ENCODE measurements around the gene FOXA3.

FOXA3 gene

DNA sequence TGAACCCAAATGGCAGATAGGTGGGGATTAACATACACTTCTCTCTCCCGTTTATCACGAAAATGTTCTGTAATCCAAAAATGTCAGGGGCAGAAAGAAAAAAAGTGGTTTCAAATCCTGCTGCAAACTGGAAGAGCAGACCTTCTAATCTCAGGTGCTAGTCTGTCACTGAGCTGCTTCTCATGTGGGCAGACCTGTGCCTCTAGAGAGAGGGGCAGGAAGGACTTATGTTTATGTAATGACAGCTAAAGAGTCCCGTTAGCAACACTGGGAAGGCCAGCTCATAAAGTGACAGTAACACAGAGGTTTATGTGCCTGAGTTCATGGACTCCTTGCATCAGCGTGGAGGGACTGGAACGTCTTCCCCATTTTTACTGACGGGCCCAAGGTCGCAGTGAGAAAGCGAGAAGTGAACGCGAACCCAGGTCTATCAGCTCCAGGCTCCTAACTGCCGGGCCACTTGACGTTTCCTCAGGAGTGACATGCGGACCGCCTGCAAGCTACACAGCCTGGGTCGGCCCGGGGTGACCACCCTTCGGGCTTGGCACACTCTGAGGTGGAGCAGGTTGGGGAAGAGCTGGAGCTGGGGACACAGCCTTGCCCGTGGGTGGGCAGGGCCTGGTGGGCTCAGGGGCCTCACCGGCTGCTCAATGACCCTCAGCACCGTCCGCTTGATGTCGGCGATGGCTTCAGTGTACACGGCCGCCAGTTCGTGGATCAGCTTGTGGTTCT lies 39.4 kb upstream of the FOXA3 start:
- Mint-ChIP-seq H3K4me3 (no peak overlapping the region), H3K36me3 (ENCODE audit: low read depth) (peaks cover 34% of the 10 kb centered on the region), H3K9me3 (no peaks in the 10 kb centered on the region), H3K27ac (peak overlapping the region; percentile 18), H3K4me1 (ENCODE audit: low read depth) (no peaks in the 10 kb centered on the region), H3K27me3 (ENCODE audit: low read depth) (no peaks in the 10 kb centered on the region)

DNA sequence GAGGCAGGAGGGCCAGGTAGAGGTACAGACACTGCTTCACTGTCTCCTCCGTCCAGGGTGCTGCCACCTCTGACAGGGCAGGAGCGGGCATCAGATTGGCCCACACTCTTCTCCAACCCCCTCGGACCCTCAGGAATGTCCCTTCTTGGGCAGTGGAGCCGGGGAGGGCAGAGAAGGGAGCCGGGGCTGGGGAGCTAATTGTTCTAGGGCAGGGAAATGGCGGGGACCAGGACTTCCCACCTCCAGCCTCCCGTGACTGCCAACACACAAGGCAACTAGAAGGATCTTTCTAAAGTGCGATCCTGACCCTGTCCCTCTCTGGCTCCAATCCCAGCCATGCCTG lies 38.9 kb upstream of the FOXA3 start:
- Mint-ChIP-seq H3K4me3 (no peak overlapping the region), H3K4me1 (ENCODE audit: low read depth) (no peaks in the 10 kb centered on the region), H3K9me3 (no peaks in the 10 kb centered on the region), H3K36me3 (ENCODE audit: low read depth) (peaks cover 39% of the 10 kb centered on the region), H3K27ac (no peak overlapping the region), H3K27me3 (ENCODE audit: low read depth) (no peaks in the 10 kb centered on the region)

DNA sequence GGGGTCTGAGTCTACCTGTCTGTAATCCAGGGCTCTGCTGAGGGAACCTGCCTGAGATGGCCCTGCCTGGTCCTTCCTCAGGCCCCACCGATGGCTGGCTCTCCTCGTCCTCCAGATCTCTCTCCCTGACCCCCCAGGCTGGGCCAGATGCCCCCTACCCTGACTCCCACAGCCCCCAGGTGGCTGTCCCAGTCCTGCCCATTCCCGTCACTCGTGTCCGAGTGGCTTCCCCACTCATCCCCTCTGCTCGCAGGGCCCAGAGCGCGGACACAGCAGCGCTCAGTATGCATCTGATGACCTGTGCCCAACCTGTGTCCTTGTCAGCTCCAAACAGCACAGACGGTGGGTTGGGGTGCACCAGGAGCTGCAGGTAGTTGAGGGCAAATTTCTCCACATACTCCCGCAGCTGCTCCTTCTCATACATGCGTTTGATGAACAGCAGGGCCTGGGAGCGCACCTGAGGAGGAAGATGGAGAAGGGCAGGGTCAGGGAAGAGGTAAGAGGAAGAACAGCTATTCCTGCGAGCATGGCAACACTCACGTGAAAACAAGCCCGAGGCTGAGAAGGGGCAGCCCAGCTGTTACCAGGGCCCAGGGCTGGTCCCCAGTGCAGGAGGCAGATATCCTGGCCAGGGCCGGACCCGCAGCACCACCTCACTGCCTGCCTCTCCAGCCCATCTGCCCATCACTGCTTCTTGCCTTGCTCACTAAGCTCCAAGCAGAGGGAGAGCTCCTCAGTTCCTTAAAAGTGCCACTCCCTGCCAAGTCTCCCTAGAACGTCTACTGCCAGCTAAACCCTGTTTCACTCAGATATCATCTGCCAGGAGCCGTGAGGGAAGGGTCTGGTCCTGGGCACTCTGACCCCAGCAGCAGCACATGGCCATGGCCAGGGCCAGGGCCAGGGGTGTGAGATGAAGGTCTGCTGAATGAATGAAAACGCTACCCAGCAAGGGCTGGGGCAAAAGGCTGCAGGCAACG lies 37.9 kb upstream of the FOXA3 start:
- Mint-ChIP-seq H3K36me3 (ENCODE audit: low read depth) (peaks cover 42% of the 10 kb centered on the region), H3K27me3 (ENCODE audit: low read depth) (no peaks in the 10 kb centered on the region), H3K27ac (no peak overlapping the region), H3K4me1 (ENCODE audit: low read depth) (no peaks in the 10 kb centered on the region), H3K4me3 (no peak overlapping the region), H3K9me3 (no peaks in the 10 kb centered on the region)

DNA sequence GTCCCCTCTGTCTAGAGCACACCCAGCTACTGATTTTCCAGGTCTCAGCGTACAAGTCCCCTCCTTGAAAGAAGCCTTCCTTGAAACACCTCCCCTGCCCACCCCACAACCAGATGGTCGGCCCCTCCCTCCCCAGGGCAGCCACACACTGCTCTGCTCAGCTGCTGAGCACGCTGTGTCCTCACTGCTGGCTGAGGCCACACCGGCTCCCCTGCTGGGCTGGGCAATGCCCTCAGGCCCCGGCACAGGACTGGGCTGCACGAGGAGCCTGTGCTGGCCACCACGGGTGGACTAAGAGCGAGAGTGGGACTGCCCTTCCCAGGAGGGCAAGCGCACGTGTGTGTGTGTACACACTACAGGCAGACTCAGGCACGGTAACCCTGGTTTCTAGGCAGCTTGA lies 37.2 kb upstream of the FOXA3 start:
- no peaks in the 10 kb centered on the region for H3K9me3 Mint-ChIP-seq
- peaks cover 45% of the 10 kb centered on the region for H3K36me3 Mint-ChIP-seq (ENCODE audit: low read depth)

DNA sequence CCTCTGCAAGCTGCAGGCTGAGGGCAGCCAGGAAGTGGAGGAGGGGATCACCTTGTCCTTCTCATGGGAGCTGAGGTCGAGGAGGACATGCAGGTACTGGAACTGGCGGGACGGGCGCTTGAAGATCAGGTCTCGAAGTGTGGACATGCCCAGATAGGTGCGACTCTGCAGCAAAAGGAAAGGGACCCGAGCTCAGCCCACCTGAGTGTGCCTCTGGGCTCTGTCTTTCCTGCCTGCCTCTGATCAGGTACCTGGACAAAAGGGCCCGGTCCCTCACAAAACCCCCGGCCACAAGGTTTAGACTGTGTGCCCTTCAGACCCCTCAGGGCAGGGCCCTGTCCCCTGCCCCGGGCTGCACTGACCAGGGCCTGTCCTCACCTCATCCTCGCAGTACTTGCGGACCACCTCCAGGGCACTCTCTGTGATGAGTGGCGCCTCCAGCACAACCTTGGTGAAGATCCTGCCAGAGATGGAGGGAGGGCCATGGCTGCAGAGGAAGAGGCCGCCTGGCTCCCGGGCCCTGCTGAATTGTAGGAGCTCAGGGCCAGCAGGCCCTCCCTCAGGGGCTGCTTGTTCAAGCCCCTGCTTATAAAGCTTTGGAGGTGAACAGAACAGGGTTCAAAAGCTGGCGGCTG lies 36.5 kb upstream of the FOXA3 start:
- H3K36me3 Mint-ChIP-seq (ENCODE audit: low read depth), result peaks cover 50% of the 10 kb centered on the region

More for the DNA sequence above, 37.2 kb upstream of the FOXA3 start:
- Mint-ChIP-seq H3K4me3 (no peak overlapping the region), H3K4me1 (ENCODE audit: low read depth) (no peaks in the 10 kb centered on the region), H3K27ac (no peak overlapping the region), H3K27me3 (ENCODE audit: low read depth) (no peaks in the 10 kb centered on the region)

DNA sequence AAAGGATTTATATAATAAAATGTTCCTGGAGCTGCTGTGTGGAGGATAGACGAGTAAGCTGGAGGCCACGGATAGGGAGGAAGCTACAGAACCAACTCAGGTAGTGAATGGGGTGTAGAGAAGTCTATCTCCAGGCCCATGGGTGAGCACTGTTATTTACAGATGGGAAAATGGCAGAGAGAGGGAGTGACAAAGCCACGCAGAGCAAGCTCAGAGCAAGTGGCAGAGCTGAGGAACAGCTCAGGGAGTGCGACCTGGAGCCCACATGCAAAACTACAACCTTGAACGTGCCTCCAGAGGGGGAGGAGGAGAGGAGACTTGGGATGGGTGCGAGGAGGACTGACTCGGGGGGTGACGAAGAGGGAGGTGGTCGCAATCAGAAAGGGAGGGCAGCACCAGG lies 35.6 kb upstream of the FOXA3 start:
- H3K4me1 Mint-ChIP-seq (ENCODE audit: low read depth), result no peaks in the 10 kb centered on the region
- no peak overlapping the region for H3K27ac Mint-ChIP-seq
- H3K4me3 Mint-ChIP-seq, result no peak overlapping the region
- H3K27me3 Mint-ChIP-seq (ENCODE audit: low read depth), result no peaks in the 10 kb centered on the region
- H3K9me3 Mint-ChIP-seq, result no peaks in the 10 kb centered on the region
- H3K36me3 Mint-ChIP-seq (ENCODE audit: low read depth), result peaks cover 47% of the 10 kb centered on the region

More for the DNA sequence above, 36.5 kb upstream of the FOXA3 start:
- Mint-ChIP-seq H3K4me3 (no peak overlapping the region), H3K27me3 (ENCODE audit: low read depth) (no peaks in the 10 kb centered on the region), H3K4me1 (ENCODE audit: low read depth) (no peaks in the 10 kb centered on the region), H3K27ac (no peak overlapping the region), H3K9me3 (no peaks in the 10 kb centered on the region)

DNA sequence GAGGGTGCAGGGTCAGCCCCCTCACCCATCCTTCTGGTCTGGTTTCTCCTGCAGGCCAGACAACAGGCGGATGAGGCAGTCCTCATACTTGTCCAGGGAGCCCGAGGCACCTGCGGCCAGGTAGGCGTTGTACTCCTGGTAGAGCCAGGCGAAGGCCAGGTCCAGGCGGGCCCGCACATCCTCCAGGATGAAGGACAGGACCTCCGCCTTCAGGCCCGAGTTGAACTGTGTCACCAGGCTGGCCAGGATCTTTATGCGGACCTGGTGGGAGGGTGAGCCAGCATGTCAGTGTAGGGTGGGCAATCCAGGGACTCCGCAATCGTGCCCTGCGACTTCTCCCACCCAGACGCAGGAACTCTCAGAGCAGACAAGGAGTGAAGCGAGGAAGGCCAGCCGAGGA lies 35.2 kb upstream of the FOXA3 start:
- Mint-ChIP-seq H3K36me3 (ENCODE audit: low read depth) (peaks cover 47% of the 10 kb centered on the region), H3K4me1 (ENCODE audit: low read depth) (no peaks in the 10 kb centered on the region), H3K9me3 (no peaks in the 10 kb centered on the region), H3K4me3 (no peak overlapping the region), H3K27ac (no peak overlapping the region), H3K27me3 (ENCODE audit: low read depth) (no peaks in the 10 kb centered on the region)

DNA sequence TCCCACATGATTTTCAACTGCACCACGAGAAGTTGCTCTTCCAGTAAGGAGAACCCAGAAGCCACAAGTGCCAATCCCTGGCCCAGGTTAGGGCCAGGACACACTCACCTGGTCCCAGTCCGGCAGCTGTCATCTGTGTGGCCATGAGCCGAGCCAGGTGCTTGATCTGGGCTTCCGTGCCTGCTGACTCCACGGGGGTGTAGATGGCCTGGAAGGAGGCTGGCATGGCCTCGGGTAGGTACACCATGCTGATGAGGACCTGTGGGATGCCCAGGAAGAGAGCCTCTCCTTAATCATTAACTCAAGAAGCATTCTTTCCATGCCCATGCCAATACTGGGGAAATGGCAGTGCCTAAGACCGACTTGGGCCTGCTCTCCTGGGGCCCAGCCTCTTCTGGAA lies 29.2 kb upstream of the FOXA3 start:
- Mint-ChIP-seq H3K27ac (no peak overlapping the region), H3K9me3 (no peaks in the 10 kb centered on the region), H3K36me3 (ENCODE audit: low read depth) (peaks cover 58% of the 10 kb centered on the region), H3K4me3 (no peak overlapping the region), H3K27me3 (ENCODE audit: low read depth) (no peaks in the 10 kb centered on the region), H3K4me1 (ENCODE audit: low read depth) (no peaks in the 10 kb centered on the region)

DNA sequence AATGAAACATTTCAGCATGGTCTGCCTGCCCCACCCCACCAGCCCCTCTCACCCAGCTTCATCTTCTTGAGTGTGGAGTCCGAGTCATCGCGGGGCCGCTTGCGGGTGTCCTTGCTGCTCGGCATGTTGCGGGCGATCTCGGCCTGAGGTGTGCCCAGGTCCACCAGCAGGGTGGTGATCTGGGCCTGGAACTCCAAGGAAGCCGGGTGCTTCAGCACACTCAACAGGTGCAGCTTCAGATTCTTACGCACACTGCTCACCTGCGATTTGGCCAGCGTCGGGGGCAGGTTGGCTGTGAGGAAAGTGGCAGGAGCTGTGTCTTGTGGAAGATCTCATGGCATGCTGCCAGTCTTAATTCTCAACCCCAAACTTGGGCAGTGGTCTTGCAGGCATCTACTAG lies 21.9 kb upstream of the FOXA3 start:
- Mint-ChIP-seq H3K9me3 (no peaks in the 10 kb centered on the region), H3K4me3 (no peak overlapping the region), H3K27me3 (ENCODE audit: low read depth) (no peaks in the 10 kb centered on the region), H3K27ac (no peak overlapping the region), H3K36me3 (ENCODE audit: low read depth) (peaks cover 61% of the 10 kb centered on the region), H3K4me1 (ENCODE audit: low read depth) (peaks cover 2% of the 10 kb centered on the region)

DNA sequence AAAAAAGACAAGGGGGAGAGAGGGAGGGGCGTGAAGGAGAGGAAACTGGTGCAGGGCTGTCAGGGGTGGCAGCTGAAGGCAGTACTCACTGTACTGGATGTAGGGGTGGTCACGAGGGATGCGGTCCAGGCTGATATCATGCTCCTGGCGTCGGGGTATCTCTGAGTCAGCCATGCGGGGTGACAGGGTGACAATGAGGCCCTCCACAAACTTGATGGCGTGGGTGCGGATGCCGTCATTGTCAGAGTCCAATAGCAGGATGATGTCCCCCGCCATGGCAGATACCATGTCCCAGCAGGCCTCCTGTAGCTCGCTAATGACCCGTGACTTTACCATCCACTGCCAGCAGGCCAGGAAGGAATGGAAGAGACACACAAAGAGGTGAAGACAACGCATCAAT lies 16.5 kb upstream of the FOXA3 start:
- Mint-ChIP-seq H3K4me1 (ENCODE audit: low read depth) (peaks cover 2% of the 10 kb centered on the region), H3K9me3 (no peaks in the 10 kb centered on the region), H3K27me3 (ENCODE audit: low read depth) (no peaks in the 10 kb centered on the region), H3K36me3 (ENCODE audit: low read depth) (peaks cover 50% of the 10 kb centered on the region), H3K27ac (no peak overlapping the region), H3K4me3 (no peak overlapping the region)

DNA sequence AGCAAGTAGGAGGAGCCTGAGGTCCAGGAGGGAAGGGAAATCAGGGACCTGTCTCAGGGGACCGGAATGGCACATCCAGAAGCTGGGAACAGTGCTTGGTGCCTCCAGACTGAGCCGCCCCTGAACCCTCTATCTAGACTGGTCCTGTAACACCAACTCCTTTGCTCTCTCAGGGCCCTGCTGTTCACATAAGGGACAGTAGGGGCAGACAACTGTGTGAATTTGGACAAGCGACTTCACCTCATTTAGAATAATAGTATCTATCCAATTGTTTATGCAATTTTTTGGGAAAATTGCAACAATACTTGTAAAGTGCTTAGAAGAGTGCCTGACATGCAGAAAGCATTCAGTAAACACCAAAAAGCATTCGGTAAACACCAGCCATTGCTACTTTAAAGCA lies 15.2 kb upstream of the FOXA3 start:
- H3K27ac Mint-ChIP-seq, result no peak overlapping the region
- H3K36me3 Mint-ChIP-seq (ENCODE audit: low read depth), result peaks cover 46% of the 10 kb centered on the region
- no peaks in the 10 kb centered on the region for H3K27me3 Mint-ChIP-seq (ENCODE audit: low read depth)
- peaks cover 2% of the 10 kb centered on the region for H3K4me1 Mint-ChIP-seq (ENCODE audit: low read depth)
- H3K9me3 Mint-ChIP-seq, result no peaks in the 10 kb centered on the region
- no peak overlapping the region for H3K4me3 Mint-ChIP-seq

DNA sequence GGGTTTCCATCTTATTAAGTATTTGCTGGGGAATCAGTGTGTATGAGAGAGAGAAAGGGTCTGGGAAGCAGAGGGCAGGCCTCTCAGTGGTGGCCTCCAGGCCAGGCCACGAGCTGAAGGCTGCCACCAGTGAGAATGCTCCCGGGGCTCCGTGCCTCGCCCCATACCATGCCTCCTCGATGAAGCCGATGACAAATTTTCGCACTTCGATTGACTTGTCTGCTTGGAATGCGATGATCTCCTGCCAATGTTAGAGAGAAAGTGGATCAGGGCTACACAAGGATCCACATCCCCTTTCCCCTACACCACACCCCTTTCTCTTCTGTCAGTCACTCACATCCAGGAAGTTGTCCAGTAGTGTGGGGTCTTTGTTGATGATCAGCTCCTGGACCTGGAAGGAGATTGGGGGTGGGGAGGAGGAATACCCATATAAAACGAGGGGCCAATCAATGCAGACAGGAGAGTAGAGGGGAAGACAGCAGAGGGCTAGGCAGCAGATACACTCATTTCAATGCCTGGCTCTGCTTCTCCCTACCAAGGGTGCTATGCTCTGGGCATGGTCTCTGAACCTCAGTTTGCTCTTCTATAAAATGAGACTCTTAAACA lies 11.9 kb upstream of the FOXA3 start:
- H3K9me3 Mint-ChIP-seq, result no peaks in the 10 kb centered on the region
- no peaks in the 10 kb centered on the region for H3K4me1 Mint-ChIP-seq (ENCODE audit: low read depth)
- peaks cover 36% of the 10 kb centered on the region for H3K36me3 Mint-ChIP-seq (ENCODE audit: low read depth)
- no peak overlapping the region for H3K27ac Mint-ChIP-seq
- no peaks in the 10 kb centered on the region for H3K27me3 Mint-ChIP-seq (ENCODE audit: low read depth)
- H3K4me3 Mint-ChIP-seq, result no peak overlapping the region

DNA sequence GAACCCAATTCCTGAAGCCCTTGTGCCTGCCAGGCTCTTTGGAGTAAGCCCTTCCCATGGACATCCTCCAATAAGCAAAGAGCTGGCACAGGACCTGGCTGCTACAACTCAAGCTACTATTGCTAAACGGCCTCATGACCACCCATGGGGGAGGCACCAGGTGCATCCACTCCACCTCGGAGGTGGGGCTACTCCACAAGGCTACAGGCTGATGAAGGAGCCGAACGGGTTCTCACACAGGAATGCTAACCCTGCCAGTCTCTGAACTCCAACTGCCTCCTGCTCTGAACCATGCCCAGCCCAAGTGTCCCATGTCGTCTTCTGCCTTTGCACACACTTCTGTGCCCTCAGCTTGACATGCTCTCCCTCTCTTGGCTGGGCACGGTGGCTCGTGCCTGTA lies 11.1 kb upstream of the FOXA3 start:
- Mint-ChIP-seq H3K36me3 (ENCODE audit: low read depth) (peaks cover 29% of the 10 kb centered on the region), H3K27ac (no peak overlapping the region), H3K4me1 (ENCODE audit: low read depth) (no peaks in the 10 kb centered on the region), H3K9me3 (no peaks in the 10 kb centered on the region), H3K4me3 (no peak overlapping the region), H3K27me3 (ENCODE audit: low read depth) (no peaks in the 10 kb centered on the region)

DNA sequence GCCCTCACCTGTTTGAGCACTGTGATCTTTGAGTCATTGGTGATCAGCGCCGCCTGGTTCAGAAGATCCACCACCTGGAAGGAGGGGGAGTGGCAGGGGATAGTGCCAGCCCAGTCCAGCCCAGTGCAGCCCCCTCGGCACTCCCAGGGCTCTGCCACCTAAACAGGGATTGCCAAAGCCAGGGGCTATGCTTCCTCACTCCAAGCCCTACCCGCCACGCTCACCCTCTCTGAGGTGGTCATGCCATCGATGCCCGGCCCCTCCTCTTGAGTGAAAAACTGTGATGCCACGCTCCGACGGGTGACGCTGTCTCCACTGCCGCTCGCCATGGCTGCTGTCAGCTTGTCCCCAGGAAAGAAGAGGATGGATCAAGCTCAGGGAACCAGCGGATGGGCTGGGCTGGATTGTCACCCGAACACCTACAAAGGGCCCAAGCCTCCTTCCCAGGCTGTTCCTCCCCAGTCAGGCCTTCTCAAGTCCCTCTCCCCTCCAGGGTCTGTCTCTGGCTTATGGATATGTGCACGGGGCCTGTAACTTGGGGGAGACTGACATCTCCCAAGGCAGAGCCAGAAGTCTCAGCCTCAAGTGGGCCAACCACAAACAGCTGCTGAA lies 9.9 kb upstream of the FOXA3 start:
- H3K9me3 Mint-ChIP-seq, result no peaks in the 10 kb centered on the region
- H3K4me1 Mint-ChIP-seq (ENCODE audit: low read depth), result peaks cover 3% of the 10 kb centered on the region
- H3K27me3 Mint-ChIP-seq (ENCODE audit: low read depth), result no peaks in the 10 kb centered on the region
- peaks cover 24% of the 10 kb centered on the region for H3K36me3 Mint-ChIP-seq (ENCODE audit: low read depth)
- no peak overlapping the region for H3K4me3 Mint-ChIP-seq
- no peak overlapping the region for H3K27ac Mint-ChIP-seq

All from T-helper 1 cell treated with Interleukin-12 subunit alpha and Interleukin-12 subunit beta and Interleukin-4 antibody, amounts not matched to agents 30 μg/mL and 1 μg/mL, for 36 hours (primary cell).